ENCODE results near the gene TSPAN18.

DNA sequence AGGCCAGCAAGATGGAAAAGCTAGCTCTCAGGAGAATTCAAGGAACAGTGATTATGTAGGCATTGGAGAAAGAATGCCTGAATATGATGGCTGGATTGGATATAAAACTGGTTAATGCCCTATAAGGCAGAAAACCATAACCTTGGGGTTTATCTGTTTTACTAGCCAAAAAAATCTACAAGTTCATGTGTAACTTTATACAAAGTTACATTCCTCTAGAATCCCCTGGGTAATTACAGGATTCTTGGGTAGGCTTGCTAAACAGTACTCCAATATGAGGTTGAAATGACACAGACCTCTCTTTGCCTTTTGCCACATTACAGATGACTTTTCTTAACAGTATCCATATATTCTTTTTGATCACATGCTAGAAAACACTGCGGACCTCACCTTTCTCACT, 26.0 kb downstream of the TSPAN18 start:
- TF ChIP-seq, protein P1, sequence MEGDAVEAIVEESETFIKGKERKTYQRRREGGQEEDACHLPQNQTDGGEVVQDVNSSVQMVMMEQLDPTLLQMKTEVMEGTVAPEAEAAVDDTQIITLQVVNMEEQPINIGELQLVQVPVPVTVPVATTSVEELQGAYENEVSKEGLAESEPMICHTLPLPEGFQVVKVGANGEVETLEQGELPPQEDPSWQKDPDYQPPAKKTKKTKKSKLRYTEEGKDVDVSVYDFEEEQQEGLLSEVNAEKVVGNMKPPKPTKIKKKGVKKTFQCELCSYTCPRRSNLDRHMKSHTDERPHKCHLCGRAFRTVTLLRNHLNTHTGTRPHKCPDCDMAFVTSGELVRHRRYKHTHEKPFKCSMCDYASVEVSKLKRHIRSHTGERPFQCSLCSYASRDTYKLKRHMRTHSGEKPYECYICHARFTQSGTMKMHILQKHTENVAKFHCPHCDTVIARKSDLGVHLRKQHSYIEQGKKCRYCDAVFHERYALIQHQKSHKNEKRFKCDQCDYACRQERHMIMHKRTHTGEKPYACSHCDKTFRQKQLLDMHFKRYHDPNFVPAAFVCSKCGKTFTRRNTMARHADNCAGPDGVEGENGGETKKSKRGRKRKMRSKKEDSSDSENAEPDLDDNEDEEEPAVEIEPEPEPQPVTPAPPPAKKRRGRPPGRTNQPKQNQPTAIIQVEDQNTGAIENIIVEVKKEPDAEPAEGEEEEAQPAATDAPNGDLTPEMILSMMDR (IDR thresholded peaks at IDR 0.05; ENCODE audit: low read depth, low read length, poor library complexity, severe bottlenecking) = no peak
- TF ChIP-seq EZH2phosphoT487 (IDR thresholded peaks at IDR 0.05; ENCODE audit: borderline replicate concordance, low read length) = no peak

All from DOHH2 (cell line).